OCI-LY3 (cell line): ENCODE results near the gene TNS1.

Source experiments
- H2AFZ ChIP-seq: fragments of 200-600, 300-600 bp; shearing (Covaris generic); 2 replicates; pipeline ENCODE4 v1.6.0; 2014; ENCODE audit warnings: antibody characterized with exemption, low read depth, low read length
- H3K27ac ChIP-seq: fragments of 200-600, 300-600 bp; sonication (generic); 2 replicates; pipeline ENCODE4 v1.5.1; 2014; ENCODE audit warnings: mild to moderate bottlenecking, low read length, moderate library complexity, mixed read lengths
- H3K27me3 ChIP-seq: fragments of 200-600, 300-600 bp; sonication (generic); 2 replicates; pipeline ENCODE4 v1.6.1; 2014; ENCODE audit warnings: low read depth, low read length, mixed read lengths
- H3K36me3 ChIP-seq: fragments of 200-600, 300-600 bp; sonication (generic); replicated peaks from 2 replicates; pipeline ENCODE3; 2014; ENCODE audit warnings: low read depth, low read length, mixed read lengths
- H3K4me1 ChIP-seq: fragments of 300-600, 200-600 bp; sonication (generic); 2 replicates; pipeline ENCODE4 v1.6.1; 2014; ENCODE audit warnings: low read length, mixed read lengths
- H3K4me2 ChIP-seq: fragments of 200-600, 300-600 bp; sonication (generic); 2 replicates; pipeline ENCODE4 v1.6.1; 2014; ENCODE audit warnings: low read length, mixed read lengths
- H3K4me3 ChIP-seq: fragments of 300-600, 200-600 bp; sonication (generic); 2 replicates; pipeline ENCODE4 v1.5.1; 2014; ENCODE audit warnings: antibody characterized with exemption, mild to moderate bottlenecking, low read length, moderate library complexity
- H3K79me2 ChIP-seq: fragments of 300-600, 200-600 bp; shearing (Covaris generic); 2 replicates; pipeline ENCODE4 v1.6.1; 2014; ENCODE audit warnings: mild to moderate bottlenecking, low read length, mixed read lengths
- H3K9ac ChIP-seq: fragments of 300-600, 200-600 bp; shearing (Covaris generic); 2 replicates; pipeline ENCODE4 v1.6.0; 2014; ENCODE audit warnings: mild to moderate bottlenecking, low read length, moderate library complexity
- H3K9me3 ChIP-seq: fragments of 200-600, 300-600 bp; shearing (Covaris generic); 2 replicates; pipeline ENCODE4 v1.6.1; 2014; ENCODE audit warnings: low read length, mixed read lengths; ENCODE audit not compliant: insufficient read depth
- H4K20me1 ChIP-seq: fragments of 200-600, 300-600 bp; sonication (generic); 2 replicates; pipeline ENCODE4 v1.6.1; 2016; ENCODE audit warnings: low read length, mixed read lengths; ENCODE audit not compliant: insufficient read depth
- CTCF ChIP-seq: fragments of 200-600, 300-600 bp; sonication (generic); IDR thresholded peaks from 2 replicates; pipeline ENCODE4 v1.5.1; 2014; ENCODE audit warnings: antibody characterized with exemption, low read length, low read depth
- EZH2phosphoT487 ChIP-seq: fragments of 200-600 bp; shearing (Covaris generic); IDR thresholded peaks from 2 replicates; pipeline ENCODE4 v1.6.1; 2018; ENCODE audit warnings: antibody characterized with exemption, mixed run types, low read depth

Gene TNS1

GRCh38 chr2:217863883-217864282, 138.9 kb downstream of the TNS1 start:
- no peaks in the 10 kb centered on the region for H3K79me2 ChIP-seq
- H3K4me2 ChIP-seq = no peak overlapping the region
- no peak overlapping the region for H2AFZ ChIP-seq
- H3K9ac ChIP-seq = no peak overlapping the region
- H3K4me3 ChIP-seq = no peak overlapping the region
- no peaks in the 10 kb centered on the region for H4K20me1 ChIP-seq
- H3K9me3 ChIP-seq = no peaks in the 10 kb centered on the region
- peaks cover 10% of the 10 kb centered on the region for H3K4me1 ChIP-seq
- H3K27ac ChIP-seq = no peak overlapping the region
- H3K27me3 ChIP-seq = no peaks in the 10 kb centered on the region
- no peak for TF ChIP-seq CTCF
- no peak for TF ChIP-seq EZH2phosphoT487
- H3K36me3 ChIP-seq = no peaks in the 10 kb centered on the region

- TF ChIP-seq CTCF (no peak), EZH2phosphoT487 (no peak)
- Histone ChIP-seq H3K27me3 (no peaks in the 10 kb centered on the region), H3K27ac (no peak overlapping the region), H3K36me3 (no peaks in the 10 kb centered on the region), H2AFZ (no peak overlapping the region), H3K4me2 (no peak overlapping the region), H3K4me3 (no peak overlapping the region), H3K79me2 (no peaks in the 10 kb centered on the region), H4K20me1 (no peaks in the 10 kb centered on the region), H3K4me1 (peaks cover 10% of the 10 kb centered on the region), H3K9ac (no peak overlapping the region), H3K9me3 (no peaks in the 10 kb centered on the region)
Observed at GRCh38 chr2:217861334-217861877, 141.4 kb downstream of the TNS1 start.

- Histone ChIP-seq H3K27me3 (no peaks in the 10 kb centered on the region), H3K27ac (no peak overlapping the region), H3K4me3 (no peak overlapping the region), H4K20me1 (no peaks in the 10 kb centered on the region), H3K79me2 (no peaks in the 10 kb centered on the region), H3K36me3 (no peaks in the 10 kb centered on the region), H3K9me3 (no peaks in the 10 kb centered on the region), H3K9ac (no peak overlapping the region), H3K4me1 (peaks cover 4% of the 10 kb centered on the region), H3K4me2 (no peak overlapping the region), H2AFZ (no peak overlapping the region)
- TF ChIP-seq EZH2phosphoT487 (no peak), CTCF (no peak)
Observed at GRCh38 chr2:217859926-217860325, 142.9 kb downstream of the TNS1 start.

GRCh38 chr2:217858519-217859491, 144.0 kb downstream of the TNS1 start:
- TF ChIP-seq CTCF (no peak), EZH2phosphoT487 (no peak)

More at GRCh38 chr2:217858519-217859491, 144.0 kb downstream of the TNS1 start:
- H3K4me1 ChIP-seq = no peaks in the 10 kb centered on the region
- no peak overlapping the region for H3K4me3 ChIP-seq
- no peak overlapping the region for H2AFZ ChIP-seq
- no peak overlapping the region for H3K9ac ChIP-seq
- no peaks in the 10 kb centered on the region for H3K9me3 ChIP-seq
- H3K27me3 ChIP-seq = no peaks in the 10 kb centered on the region
- H4K20me1 ChIP-seq = no peaks in the 10 kb centered on the region
- H3K4me2 ChIP-seq = no peak overlapping the region
- H3K27ac ChIP-seq = no peak overlapping the region
- no peaks in the 10 kb centered on the region for H3K79me2 ChIP-seq
- H3K36me3 ChIP-seq = no peaks in the 10 kb centered on the region
